ENCODE results near the gene PTTG1. TPM values are rescaled to one million over a fixed set of nuclear protein-coding genes. Genes with fewer than 3 reads are reported as not detected.

PTTG1 gene
- polyA plus RNA-seq, 4 donors: 8.4 to 98.9 (median 23.1) TPM

DNA sequence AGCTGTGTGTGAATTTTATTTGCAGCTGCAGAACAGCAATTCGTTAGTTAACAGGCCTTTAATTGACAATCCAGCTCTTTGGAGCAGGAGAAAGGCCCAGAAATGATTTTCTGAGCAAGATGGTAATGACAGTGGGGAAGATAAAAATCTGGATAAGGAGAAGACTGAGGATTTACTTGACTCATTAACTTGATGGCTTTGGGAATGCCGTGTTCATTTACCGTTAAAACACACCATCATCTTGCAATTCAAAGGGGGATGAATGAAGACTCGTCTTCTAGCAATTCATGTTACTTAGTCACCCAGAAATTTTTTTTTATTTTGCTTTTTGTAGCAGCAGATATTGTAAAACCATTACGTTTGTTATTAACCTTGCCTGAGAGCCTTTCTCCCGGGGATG lies 52.0 kb downstream of the PTTG1 start:
- DNase-seq: no peak
- no peak for FAIRE-seq
- Histone ChIP-seq H3K36me3 (ENCODE audit: control insufficient read depth in 3 of 3, insufficient read depth in 2 of 3, low read depth in 1 of 3, low read length in 3 of 3) (no peaks in the 10 kb centered on the region), H3K4me3 (ENCODE audit: low read depth in 1 of 3, low read length in 3 of 3) (no peak overlapping the region), H3K9me3 (ENCODE audit: control insufficient read depth in 2 of 2, insufficient read depth in 1 of 2, low read depth in 1 of 2, low read length in 1 of 2) (no peaks in the 10 kb centered on the region), H3K4me1 (ENCODE audit: control insufficient read depth in 3 of 3, insufficient read depth in 2 of 3, low read depth in 1 of 3, low read length in 2 of 3) (peaks cover 0 to 34% (median 8%) of the 10 kb centered on the region in 3 donors), H3K27me3 (ENCODE audit: control insufficient read depth in 3 of 3, insufficient read depth in 3 of 3, low read length in 3 of 3) (no peaks in the 10 kb centered on the region), H3K27ac (ENCODE audit: low read depth in 1 of 3, low read length in 2 of 3) (no peak overlapping the region)
- 60 to 76% (median 61%) methylated on average over 6 of the region's 6 CpGs for WGBS, 3 donors

DNA sequence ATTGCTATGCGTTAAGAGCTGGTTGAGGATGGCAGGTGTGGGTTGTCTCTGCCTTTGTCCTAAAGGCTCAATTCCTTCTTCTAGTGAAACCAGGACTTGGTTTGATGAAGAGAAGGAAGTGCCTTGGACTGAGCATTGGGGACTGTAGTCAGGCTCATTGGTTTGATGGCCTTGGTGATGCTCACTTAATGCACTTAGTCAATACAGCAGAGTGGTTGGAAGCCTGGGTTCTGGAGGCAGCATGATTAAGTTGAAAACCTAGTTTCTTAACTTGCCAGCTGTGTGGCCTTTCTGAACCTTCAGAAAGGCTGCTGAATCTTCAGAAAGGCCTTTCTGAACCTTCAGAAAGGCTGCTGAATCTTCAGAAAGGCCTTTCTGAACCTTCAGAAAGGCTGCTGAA lies 52.4 kb downstream of the PTTG1 start:
- no peaks in the 10 kb centered on the region for H3K9me3 ChIP-seq (ENCODE audit: control insufficient read depth in 2 of 2, insufficient read depth in 1 of 2, low read depth in 1 of 2, low read length in 1 of 2)
- H3K27me3 ChIP-seq (ENCODE audit: control insufficient read depth in 3 of 3, insufficient read depth in 3 of 3, low read length in 3 of 3): no peaks in the 10 kb centered on the region
- FAIRE-seq (no peak), DNase-seq (no peak)
- 44 to 77% (median 47%) methylated on average over 1 of the region's 1 CpG for WGBS, 3 donors
- H3K36me3 ChIP-seq (ENCODE audit: control insufficient read depth in 3 of 3, insufficient read depth in 2 of 3, low read depth in 1 of 3, low read length in 3 of 3): no peaks in the 10 kb centered on the region
- no peak overlapping the region for H3K27ac ChIP-seq (ENCODE audit: low read depth in 1 of 3, low read length in 2 of 3)
- no peak overlapping the region for H3K4me3 ChIP-seq (ENCODE audit: low read depth in 1 of 3, low read length in 3 of 3)
- peaks cover 0 to 34% (median 8%) of the 10 kb centered on the region in 3 donors for H3K4me1 ChIP-seq (ENCODE audit: control insufficient read depth in 3 of 3, insufficient read depth in 2 of 3, low read depth in 1 of 3, low read length in 2 of 3)

DNA sequence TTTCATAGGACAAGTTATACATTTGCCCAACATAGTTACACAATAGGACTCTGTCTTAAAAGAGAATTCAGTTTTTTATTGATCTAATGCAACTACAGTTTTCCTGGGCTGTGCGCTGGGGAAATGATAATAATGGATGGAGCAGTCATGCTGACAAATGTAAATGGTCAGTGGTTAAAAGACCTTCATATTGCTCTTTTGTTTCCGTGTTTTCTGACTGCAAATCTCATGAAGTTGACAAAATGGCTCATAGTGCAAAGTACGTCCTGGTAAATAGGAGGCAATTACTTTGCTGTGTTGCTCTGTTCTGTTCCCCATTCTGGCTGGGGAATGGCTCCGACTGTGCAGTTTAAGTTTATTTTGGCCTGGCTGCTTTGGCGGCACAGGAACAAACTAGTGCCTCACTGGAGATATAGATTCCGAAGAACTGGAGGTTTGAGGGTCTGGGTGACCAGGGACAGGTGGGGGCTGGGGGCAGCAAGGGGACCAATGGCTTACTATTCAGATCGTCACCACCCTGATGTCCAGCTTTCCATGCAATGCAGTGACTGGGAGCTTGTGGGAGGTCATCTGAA lies 54.3 kb downstream of the PTTG1 start:
- Histone ChIP-seq H3K36me3 (ENCODE audit: control insufficient read depth in 3 of 3, insufficient read depth in 2 of 3, low read depth in 1 of 3, low read length in 3 of 3) (no peaks in the 10 kb centered on the region), H3K9me3 (ENCODE audit: control insufficient read depth in 2 of 2, insufficient read depth in 1 of 2, low read depth in 1 of 2, low read length in 1 of 2) (no peaks in the 10 kb centered on the region), H3K27ac (ENCODE audit: low read depth in 1 of 3, low read length in 2 of 3) (peak overlapping the region in 1 of 3 donors; percentile 71), H3K4me1 (ENCODE audit: control insufficient read depth in 3 of 3, insufficient read depth in 2 of 3, low read depth in 1 of 3, low read length in 2 of 3) (peaks cover 0 to 37% (median 2%) of the 10 kb centered on the region in 3 donors), H3K27me3 (ENCODE audit: control insufficient read depth in 3 of 3, insufficient read depth in 3 of 3, low read length in 3 of 3) (no peaks in the 10 kb centered on the region), H3K4me3 (ENCODE audit: low read depth in 1 of 3, low read length in 3 of 3) (no peak overlapping the region)
- no peak for FAIRE-seq
- 27 to 67% (median 47%) methylated on average over 7 of the region's 7 CpGs for WGBS, 3 donors
- peak; percentile 62 to 79 for DNase-seq

DNA sequence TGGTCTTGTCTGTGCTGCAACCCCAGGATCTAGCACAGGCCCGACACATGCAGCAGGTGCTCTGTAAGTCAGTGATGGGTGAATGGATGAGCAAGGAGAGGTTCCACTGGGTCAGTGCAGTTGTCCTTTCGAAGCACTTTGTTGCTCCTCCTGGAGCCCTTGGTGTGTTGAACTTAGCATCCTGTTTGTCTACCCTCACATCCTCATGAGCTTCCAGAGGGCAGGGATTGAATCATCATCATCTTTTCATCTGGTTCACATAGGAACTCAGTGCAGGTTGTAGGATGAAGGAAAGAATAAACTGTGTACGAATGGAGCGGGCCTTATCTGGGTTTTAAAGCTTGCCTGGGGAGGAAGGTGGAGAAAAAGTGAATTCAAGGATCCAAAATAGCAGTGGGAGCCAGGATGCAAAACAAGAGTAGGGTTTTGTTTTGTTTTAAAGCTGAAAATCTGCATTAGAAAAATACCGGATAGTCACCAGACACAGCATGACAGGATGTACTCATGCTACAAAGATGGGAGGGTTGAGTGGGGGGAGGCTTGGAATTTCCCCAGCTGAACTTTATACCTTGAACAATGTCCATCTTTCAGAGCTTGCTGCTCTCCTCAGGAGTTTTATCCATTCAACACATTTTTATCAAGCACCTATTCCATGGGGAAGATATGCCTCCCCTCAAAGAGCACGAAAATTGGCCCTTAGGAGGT lies 55.8 kb downstream of the PTTG1 start:
- peak; percentile 25 to 87 for DNase-seq
- FAIRE-seq: no peak
- Histone ChIP-seq H3K9me3 (ENCODE audit: control insufficient read depth in 2 of 2, insufficient read depth in 1 of 2, low read depth in 1 of 2, low read length in 1 of 2) (no peaks in the 10 kb centered on the region), H3K4me3 (ENCODE audit: low read depth in 1 of 3, low read length in 3 of 3) (no peak overlapping the region), H3K36me3 (ENCODE audit: control insufficient read depth in 3 of 3, insufficient read depth in 2 of 3, low read depth in 1 of 3, low read length in 3 of 3) (no peaks in the 10 kb centered on the region), H3K27me3 (ENCODE audit: control insufficient read depth in 3 of 3, insufficient read depth in 3 of 3, low read length in 3 of 3) (no peaks in the 10 kb centered on the region), H3K4me1 (ENCODE audit: control insufficient read depth in 3 of 3, insufficient read depth in 2 of 3, low read depth in 1 of 3, low read length in 2 of 3) (peaks cover 0 to 37% (median 0%) of the 10 kb centered on the region in 3 donors), H3K27ac (ENCODE audit: low read depth in 1 of 3, low read length in 2 of 3) (peak overlapping the region in 1 of 3 donors; percentile 71)
- 72 to 78% (median 74%) methylated on average over 6 of the region's 6 CpGs for WGBS, 3 donors

DNA sequence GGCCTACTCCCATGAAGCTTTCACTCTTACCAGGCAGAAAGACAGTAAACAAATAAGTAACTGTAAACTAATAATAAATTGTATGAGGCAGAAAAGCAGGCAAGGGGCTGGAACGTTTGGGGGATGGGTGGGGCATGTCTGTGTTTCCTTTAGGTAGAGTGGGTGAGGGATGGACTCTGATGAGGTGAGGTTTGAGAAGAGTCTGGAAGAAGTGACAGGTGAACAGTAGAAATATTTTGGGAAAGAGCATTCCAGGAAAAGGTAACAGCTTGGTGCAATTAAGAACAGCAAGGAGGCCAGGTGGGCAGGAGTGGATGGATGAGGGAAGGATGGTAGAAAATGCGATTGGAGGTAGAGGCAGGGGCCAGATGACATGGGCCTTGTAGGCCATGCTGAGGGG lies 56.5 kb downstream of the PTTG1 start:
- WGBS, 3 donors: 49 to 65% (median 54%) methylated on average over 2 of the region's 2 CpGs
- Histone ChIP-seq H3K4me1 (ENCODE audit: control insufficient read depth in 3 of 3, insufficient read depth in 2 of 3, low read depth in 1 of 3, low read length in 2 of 3) (peaks cover 0 to 37% (median 0%) of the 10 kb centered on the region in 3 donors), H3K36me3 (ENCODE audit: control insufficient read depth in 3 of 3, insufficient read depth in 2 of 3, low read depth in 1 of 3, low read length in 3 of 3) (no peaks in the 10 kb centered on the region), H3K27me3 (ENCODE audit: control insufficient read depth in 3 of 3, insufficient read depth in 3 of 3, low read length in 3 of 3) (no peaks in the 10 kb centered on the region), H3K4me3 (ENCODE audit: low read depth in 1 of 3, low read length in 3 of 3) (no peak overlapping the region), H3K27ac (ENCODE audit: low read depth in 1 of 3, low read length in 2 of 3) (peak overlapping the region in 1 of 3 donors; percentile 71), H3K9me3 (ENCODE audit: control insufficient read depth in 2 of 2, insufficient read depth in 1 of 2, low read depth in 1 of 2, low read length in 1 of 2) (no peaks in the 10 kb centered on the region)
- FAIRE-seq: no peak
- no peak for DNase-seq

Other genes with a start within 250 kb of the PTTG1 start
- 100 to 1,000 TPM in 1 of 4 donors, 1 to 10 TPM in 1, not detected in 2; 1.5 to 201 TPM for gene FABP6, start 192.3 kb upstream of the PTTG1 start, polyA plus RNA-seq
- gene CCNJL, start 109.3 kb upstream of the PTTG1 start, polyA plus RNA-seq: 10 to 100 TPM in 1 of 4 donors, 1 to 10 TPM in 1, under 1 TPM in 2; 0.22 to 19.6 (median 1.5) TPM
- 1 to 10 TPM in 2 of 4 donors, under 1 TPM in 1, not detected in 1; 0.27 to 1.7 (median 1.3) TPM for gene C1QTNF2, start 51.2 kb upstream of the PTTG1 start, polyA plus RNA-seq
- gene FAM200C, start 21.8 kb upstream of the PTTG1 start, polyA plus RNA-seq: 1 to 10 TPM in 3 of 4 donors, under 1 TPM in 1; 0.27 to 4.9 (median 1.6) TPM
- gene SLU7, start 2.8 kb upstream of the PTTG1 start, polyA plus RNA-seq: 10 to 100 TPM; 19.9 to 44.0 (median 37.3) TPM

All from small intestine (tissue), 7 donors.